GM23248 (cell line): ENCODE data around the gene RPH3AL. TPM values are rescaled to one million over a fixed set of nuclear protein-coding genes. Genes with fewer than 3 reads are reported as not detected.
"Not testable (repeated sequence)": the region's sequence is repeated elsewhere in the genome, so short reads cannot be mapped to it uniquely, and the experiment has no call there.

ENCODE experiments used
- DNase-seq: peaks from one replicate; pipeline ENCODE4 v3.0.0-alpha.2; 2015
- H2AFZ ChIP-seq: fragments of 200-600 bp; sonication (generic); 2 replicates; pipeline ENCODE4 v1.6.1; 2016; ENCODE audit warnings: antibody characterized with exemption
- H3F3A ChIP-seq: fragments of 200-600 bp; sonication (generic); 2 replicates; pipeline ENCODE4 v1.6.1; 2016; ENCODE audit warnings: mild to moderate bottlenecking, antibody characterized with exemption, mixed run types; ENCODE audit not compliant: insufficient read depth
- H3K27ac ChIP-seq: fragments of 200-600 bp; sonication (generic); 2 replicates; pipeline ENCODE4 v1.5.1; 2016; ENCODE audit warnings: mild to moderate bottlenecking
- H3K27me3 ChIP-seq: fragments of 200-600 bp; sonication (generic); replicated peaks from 2 replicates; pipeline ENCODE4 v1.6.1; 2016; ENCODE audit warnings: mild to moderate bottlenecking; ENCODE audit not compliant: insufficient read depth
- H3K36me3 ChIP-seq: fragments of 200-600 bp; sonication (generic); 2 replicates; pipeline ENCODE4 v1.6.1; 2016; ENCODE audit warnings: low read depth, mild to moderate bottlenecking
- H3K4me1 ChIP-seq: fragments of 200-600 bp; sonication (generic); 2 replicates; pipeline ENCODE4 v1.6.1; 2016; ENCODE audit warnings: mild to moderate bottlenecking; ENCODE audit not compliant: insufficient read depth
- H3K4me2 ChIP-seq: fragments of 200-600 bp; sonication (generic); one replicate; pipeline ENCODE4 v1.6.1; 2016; ENCODE audit warnings: mild to moderate bottlenecking; ENCODE audit not compliant: unreplicated experiment
- H3K4me3 ChIP-seq: fragments of 200-600 bp; sonication (generic); 2 replicates; pipeline ENCODE4 v1.5.1; 2016; ENCODE audit warnings: mild to moderate bottlenecking
- H3K79me2 ChIP-seq: fragments of 200-600 bp; sonication (generic); 2 replicates; pipeline ENCODE4 v1.6.1; 2016; ENCODE audit warnings: mild to moderate bottlenecking; ENCODE audit not compliant: insufficient read depth
- H3K9ac ChIP-seq: fragments of 200-600 bp; sonication (generic); 2 replicates; pipeline ENCODE4 v1.6.1; 2016; ENCODE audit warnings: mild to moderate bottlenecking
- H3K9me2 ChIP-seq: fragments of 200-600 bp; sonication (generic); 2 replicates; pipeline ENCODE4 v1.6.1; 2016; ENCODE audit warnings: mixed run types, mild to moderate bottlenecking, moderate library complexity; ENCODE audit not compliant: insufficient read depth
- H3K9me3 ChIP-seq: fragments of 200-600 bp; sonication (generic); one replicate; pipeline ENCODE4 v1.6.1; 2017; ENCODE audit warnings: low read depth
- H4K20me1 ChIP-seq: fragments of 200-600 bp; sonication (generic); 2 replicates; pipeline ENCODE4 v1.6.0; 2016; ENCODE audit not compliant: insufficient read depth
- EZH2 ChIP-seq: fragments of 200-600 bp; sonication (generic); IDR thresholded peaks from 2 replicates; pipeline ENCODE4 v1.6.1; 2018; ENCODE audit warnings: antibody characterized with exemption, mild to moderate bottlenecking; ENCODE audit not compliant: insufficient read depth, poor library complexity, severe bottlenecking
- EZH2phosphoT487 ChIP-seq: fragments of 200-600 bp; sonication (generic); IDR thresholded peaks from 2 replicates; pipeline ENCODE4 v1.6.1; 2018; ENCODE audit warnings: antibody characterized with exemption, moderate library complexity, mild to moderate bottlenecking, low read depth; ENCODE audit not compliant: insufficient read depth
- WGBS, 2 experiments: methylation state at CpG; one replicate each; pipeline ENCODE4 v1.1.6; 2015 to 2017; ENCODE audit warnings: low lambda C conversion rate in 2 of 2, low coverage in 1 of 2; ENCODE audit errors: missing lambda C conversion rate in 2 of 2; 5-methylcytosine and 5-hydroxymethylcytosine counted together
- in situ Hi-C: fragments of 300-500 bp; cut with MboI; formaldehyde crosslinking; loops from 2 replicates; pipeline ENCODE4 v1.15.0; 2020
- polyA plus RNA-seq: library from polyadenylated mRNA; unstranded; fragments of >200 nt; fragmentation: Nextera tagmentation; extraction: Ambion mirVana; gene quantifications from 2 replicates; pipeline ENCODE4 v1.2.1, GENCODE V29; 2016
- total RNA-seq: library from RNA; depleted of rRNA; stranded (reverse); fragments of >200 nt; shearing (Covaris generic); gene quantifications from 2 replicates; pipeline ENCODE4 v1.2.3, GENCODE V29; 2014

Gene RPH3AL
- total and polyA plus RNA-seq, 2 experiments from 2014 or later = 2.7 to 5.2 TPM

DNA sequence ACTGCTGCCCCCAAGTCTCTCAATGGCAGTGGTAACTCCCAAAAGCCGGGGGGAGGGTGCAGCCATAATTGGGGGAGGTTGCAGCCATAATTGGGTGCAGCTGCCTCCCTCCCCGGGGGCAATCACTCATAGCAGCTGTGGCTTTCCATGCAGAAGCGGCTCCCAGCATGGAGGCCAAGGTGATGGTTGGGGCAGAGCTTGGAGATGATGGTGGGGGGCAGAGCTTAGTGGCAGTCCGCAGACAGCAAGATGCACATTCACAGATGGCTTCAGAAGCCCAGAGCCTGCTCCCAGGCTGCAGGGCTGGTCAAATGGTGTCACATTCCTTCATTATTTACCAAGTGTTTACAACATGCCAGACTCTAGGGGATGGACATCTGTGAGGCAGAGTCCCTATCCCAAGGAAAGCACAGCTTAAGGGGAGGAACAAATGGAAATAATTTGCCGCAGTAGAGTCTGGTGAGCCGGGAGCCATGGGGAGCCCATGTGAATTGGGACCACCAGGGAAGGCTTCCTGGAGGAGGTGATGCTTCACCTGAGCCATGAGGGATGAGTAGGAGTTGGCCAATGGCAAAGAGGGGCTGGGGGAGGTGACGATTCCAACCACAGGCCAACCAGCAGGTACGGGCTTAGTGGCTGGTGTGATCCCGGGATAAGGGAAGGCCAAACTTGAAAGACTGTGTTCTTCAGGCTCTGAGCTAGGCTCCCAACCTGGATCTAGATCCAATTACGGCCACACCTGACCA, 179.3 kb downstream of the RPH3AL start:
- Histone ChIP-seq H3K36me3 (no peaks in the 10 kb centered on the region), H3K9me2 (no peaks in the 10 kb centered on the region), H2AFZ (no peak overlapping the region), H3F3A (no peaks in the 10 kb centered on the region), H3K4me3 (no peak overlapping the region), H3K9ac (no peak overlapping the region), H3K9me3 (no peaks in the 10 kb centered on the region), H3K79me2 (no peaks in the 10 kb centered on the region), H3K27me3 (peaks cover 14% of the 10 kb centered on the region), H4K20me1 (no peaks in the 10 kb centered on the region), H3K4me2 (no peak overlapping the region), H3K4me1 (no peaks in the 10 kb centered on the region), H3K27ac (no peak overlapping the region)
- 44 to 48% methylated on average over 10 of the region's 10 CpGs for WGBS, 2 experiments
- no peak for TF ChIP-seq EZH2phosphoT487
- no peak for TF ChIP-seq EZH2
- no peak for DNase-seq
- in situ Hi-C loops = no loop called here

DNA sequence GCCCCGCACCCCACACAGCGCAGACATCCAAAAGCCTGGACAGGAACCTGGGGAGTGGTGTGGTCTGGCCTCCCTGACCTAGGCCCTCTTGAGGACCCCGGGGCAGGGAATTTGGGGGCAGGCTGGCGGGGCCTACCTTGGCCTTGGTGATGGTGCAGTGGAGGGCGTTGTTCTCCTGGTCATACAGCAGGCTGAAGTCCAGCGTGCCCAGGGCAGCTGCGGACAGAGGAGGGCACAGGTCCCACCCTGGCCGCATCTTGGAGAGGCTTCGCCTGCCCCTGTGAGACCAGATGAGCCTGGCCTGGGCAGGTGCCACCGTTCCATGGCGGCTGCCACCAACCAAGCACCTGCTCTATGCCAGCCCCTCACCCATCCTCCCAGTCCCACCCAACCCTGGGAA, 180.2 kb downstream of the RPH3AL start:
- Histone ChIP-seq H4K20me1 (no peaks in the 10 kb centered on the region), H3K9me3 (no peaks in the 10 kb centered on the region), H3K4me3 (no peak overlapping the region), H3K9ac (no peak overlapping the region), H3K4me1 (no peaks in the 10 kb centered on the region), H3K27ac (no peak overlapping the region), H3F3A (no peaks in the 10 kb centered on the region), H3K9me2 (no peaks in the 10 kb centered on the region), H2AFZ (no peak overlapping the region), H3K4me2 (no peak overlapping the region), H3K27me3 (peaks cover 5% of the 10 kb centered on the region; the same call in 1 of the 2 replicates), H3K36me3 (no peaks in the 10 kb centered on the region), H3K79me2 (no peaks in the 10 kb centered on the region)
- DNase-seq = no peak
- WGBS, 2 experiments = 65 to 71% methylated on average over 3 to 11 of the region's 11 CpGs
- no peak for TF ChIP-seq EZH2
- no peak for TF ChIP-seq EZH2phosphoT487
- in situ Hi-C loops = no loop called here

DNA sequence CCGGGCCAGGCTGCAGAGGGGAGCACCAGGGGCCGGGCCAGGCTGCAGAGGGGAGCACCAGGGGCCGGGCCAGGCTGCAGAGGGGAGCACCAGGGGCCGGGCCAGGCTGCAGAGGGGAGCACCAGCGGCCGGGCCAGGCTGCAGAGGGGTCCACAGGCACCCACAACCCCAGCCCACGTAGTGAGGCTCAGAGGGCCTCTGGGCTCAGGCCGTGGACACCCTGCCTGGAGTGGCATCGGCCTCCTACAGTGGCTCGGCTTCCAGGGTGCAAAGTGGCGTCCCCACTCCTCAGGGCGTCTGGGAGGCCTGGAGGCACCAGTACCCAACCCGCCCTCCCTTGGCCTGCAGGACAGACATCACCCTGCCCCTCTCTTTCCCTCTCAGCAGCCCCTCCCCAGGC, 180.7 kb downstream of the RPH3AL start:
- Histone ChIP-seq H3K9me2 (no peaks in the 10 kb centered on the region), H2AFZ (no peak overlapping the region), H3K36me3 (no peaks in the 10 kb centered on the region), H3K4me2 (no peak overlapping the region), H3K79me2 (no peaks in the 10 kb centered on the region), H4K20me1 (no peaks in the 10 kb centered on the region), H3F3A (no peaks in the 10 kb centered on the region), H3K9ac (no peak overlapping the region), H3K4me3 (no peak overlapping the region), H3K27ac (no peak overlapping the region), H3K4me1 (no peaks in the 10 kb centered on the region), H3K27me3 (no peaks in the 10 kb centered on the region; the same call in 1 of the 2 replicates), H3K9me3 (no peaks in the 10 kb centered on the region)
- WGBS, 2 experiments = 64 to 100% methylated on average over 2 to 4 of the region's 13 CpGs
- in situ Hi-C loops = no loop called here
- no peak for TF ChIP-seq EZH2
- TF ChIP-seq EZH2phosphoT487 = no peak
- DNase-seq = no peak

DNA sequence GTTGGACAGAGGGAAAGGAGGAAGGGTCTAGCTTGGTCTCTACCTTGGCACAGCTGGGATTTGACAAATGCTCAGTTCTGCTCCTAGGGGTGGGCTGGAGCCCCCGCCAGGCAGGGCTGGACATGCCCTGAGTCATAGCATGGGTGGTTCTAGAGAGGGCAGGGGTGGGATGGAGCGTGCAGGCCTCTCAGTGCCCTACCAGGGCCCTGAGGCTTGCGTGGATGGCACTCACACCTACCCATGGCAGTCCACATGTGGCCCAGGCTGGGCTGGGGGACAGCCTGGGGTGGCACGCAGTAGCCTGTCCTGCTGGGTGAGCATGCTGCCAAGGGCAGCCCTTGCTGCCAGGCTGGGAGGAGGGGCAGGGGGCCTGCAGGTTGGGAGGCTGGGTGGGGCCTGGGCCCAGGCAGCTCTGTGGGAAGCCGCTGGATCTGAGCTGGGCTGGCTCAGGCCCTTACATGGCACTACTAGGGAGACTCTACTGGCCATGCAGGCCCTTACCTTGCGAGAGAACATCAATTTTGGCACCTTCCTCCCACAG, 182.4 kb downstream of the RPH3AL start:
- TF ChIP-seq EZH2 = no peak
- no peak for TF ChIP-seq EZH2phosphoT487
- Histone ChIP-seq H3F3A (no peaks in the 10 kb centered on the region), H3K79me2 (no peaks in the 10 kb centered on the region), H2AFZ (no peak overlapping the region), H3K9me3 (no peaks in the 10 kb centered on the region), H3K9me2 (no peaks in the 10 kb centered on the region), H4K20me1 (no peaks in the 10 kb centered on the region), H3K4me3 (no peak overlapping the region), H3K4me1 (no peaks in the 10 kb centered on the region), H3K27me3 (no peaks in the 10 kb centered on the region; the same call in 1 of the 2 replicates), H3K27ac (no peak overlapping the region), H3K36me3 (no peaks in the 10 kb centered on the region), H3K9ac (no peak overlapping the region), H3K4me2 (no peak overlapping the region)
- WGBS, 2 experiments = 70 to 78% methylated on average over 5 to 6 of the region's 6 CpGs
- in situ Hi-C loops = no loop called here
- DNase-seq = no peak

DNA sequence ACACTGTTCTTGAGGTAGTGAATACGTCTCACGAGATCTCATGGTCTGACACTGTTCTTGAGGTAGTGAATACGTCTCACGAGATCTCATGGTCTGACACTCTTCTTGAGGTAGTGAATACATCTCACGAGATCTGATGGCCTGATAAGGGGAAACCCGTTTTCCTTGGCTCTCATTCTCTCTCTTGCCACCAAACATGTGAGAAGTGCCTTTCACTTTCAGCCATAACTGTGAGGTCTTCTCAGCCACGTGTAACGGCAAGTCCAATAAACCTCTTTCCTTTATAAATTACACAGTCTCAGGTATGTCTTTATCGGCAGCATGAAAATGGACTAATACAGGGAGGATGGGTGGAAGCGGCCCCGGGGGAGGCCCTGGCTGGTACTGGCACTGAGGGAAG, 184.0 kb downstream of the RPH3AL start:
- H3K4me1 ChIP-seq, H3K27me3 ChIP-seq, H3K9me2 ChIP-seq, DNase-seq, in situ Hi-C loops, H3F3A ChIP-seq, H3K79me2 ChIP-seq, H2AFZ ChIP-seq, H3K27ac ChIP-seq, H3K9ac ChIP-seq, H3K9me3 ChIP-seq, H4K20me1 ChIP-seq, H3K36me3 ChIP-seq, H3K4me2 ChIP-seq, H3K4me3 ChIP-seq: not testable (repeated sequence)
- 68 to 74% methylated on average over 8 to 9 of the region's 11 CpGs for WGBS, 2 experiments
